GM18909 (cell line): ENCODE results near the gene MT3.

ENCODE experiments used
- ATAC-seq: cut with Tn5 transposase; IDR thresholded peaks from one replicate; pipeline ENCODE4 v1.9.1; 2021; ENCODE audit warnings: mild to moderate bottlenecking; ENCODE audit not compliant: unreplicated experiment, poor library complexity

MT3 gene

DNA sequence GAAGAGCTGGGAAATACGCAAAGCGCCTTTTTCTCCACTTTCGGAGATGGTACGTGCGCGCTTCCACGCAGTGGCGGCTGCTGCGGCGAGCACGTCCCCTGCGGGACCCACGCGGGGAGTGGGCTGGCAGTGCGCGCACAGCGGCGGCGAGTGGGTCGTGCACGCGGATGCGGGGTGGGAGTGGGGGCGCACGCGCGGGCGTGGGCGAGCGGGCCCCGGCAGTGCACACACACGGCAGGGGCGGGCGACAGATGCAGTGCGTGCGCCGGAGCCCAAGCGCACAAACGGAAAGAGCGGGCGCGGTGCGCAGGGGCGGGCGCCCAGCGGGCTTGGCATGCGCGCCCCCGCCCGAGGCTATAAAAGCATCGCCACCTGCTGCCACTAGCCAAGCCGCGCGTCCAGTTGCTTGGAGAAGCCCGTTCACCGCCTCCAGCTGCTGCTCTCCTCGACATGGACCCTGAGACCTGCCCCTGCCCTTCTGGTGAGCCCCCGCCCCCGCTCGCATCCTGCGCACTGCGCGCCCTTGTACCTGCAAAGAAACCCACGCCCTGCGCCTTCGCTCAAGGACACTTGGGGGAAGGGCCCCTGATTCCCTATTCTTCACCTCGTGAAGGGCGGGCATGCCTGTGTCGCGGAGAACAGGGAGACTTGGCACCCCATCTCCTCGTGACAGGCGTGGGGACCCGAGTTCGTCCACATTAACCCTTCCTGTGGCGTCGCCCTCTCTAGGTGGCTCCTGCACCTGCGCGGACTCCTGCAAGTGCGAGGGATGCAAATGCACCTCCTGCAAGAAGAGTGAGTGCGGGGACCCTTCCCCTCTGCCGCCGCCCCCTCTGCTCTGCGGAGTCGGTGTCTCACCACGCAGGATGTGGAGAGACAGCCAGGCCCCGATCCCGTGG lies at the start of gene MT3:
MT3 (plus strand) TSS at position 388 of the 899 bp plus-strand sequence; CDS start at position 451, 63 bp downstream.
- no peak for ATAC-seq

DNA sequence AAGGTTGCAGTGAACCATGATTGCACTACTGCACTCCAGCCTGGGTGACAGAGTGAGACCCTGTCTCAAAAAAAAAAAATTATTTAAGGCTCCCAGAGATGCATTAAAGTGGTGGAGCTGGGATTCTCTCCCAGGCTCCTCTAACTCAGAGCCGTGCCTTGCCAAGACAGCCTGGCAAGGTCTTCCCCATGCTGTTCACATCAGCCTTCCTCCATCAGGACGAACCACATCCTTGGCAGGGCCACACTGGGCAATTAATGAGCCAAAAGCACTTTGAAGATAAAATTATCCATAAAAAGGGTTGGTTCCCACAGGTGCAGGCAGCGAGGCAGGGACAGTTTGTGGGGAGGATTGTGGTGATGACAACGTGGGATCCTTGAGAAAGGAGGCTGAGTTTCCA lies 49.7 kb upstream of the MT3 start:
- ATAC-seq = no peak

DNA sequence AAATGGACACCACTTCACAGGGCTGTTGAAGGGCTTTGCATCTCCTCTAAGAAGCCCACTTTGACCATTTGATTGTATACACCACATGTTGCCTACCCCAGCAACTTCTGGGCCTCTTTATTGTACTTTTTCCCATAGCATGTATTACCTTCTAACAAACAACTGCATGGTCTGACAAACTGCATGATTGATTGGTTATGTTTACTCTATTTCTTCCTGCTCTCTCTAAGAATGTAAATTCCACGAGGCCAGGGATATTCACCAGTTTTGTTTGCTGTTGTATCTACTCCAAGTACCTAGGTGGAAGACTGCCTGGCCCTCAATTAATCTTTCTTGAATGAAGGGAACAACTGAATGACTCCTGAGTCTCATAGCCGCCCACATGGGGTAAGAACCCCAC lies 47.3 kb upstream of the MT3 start:
- no peak for ATAC-seq

DNA sequence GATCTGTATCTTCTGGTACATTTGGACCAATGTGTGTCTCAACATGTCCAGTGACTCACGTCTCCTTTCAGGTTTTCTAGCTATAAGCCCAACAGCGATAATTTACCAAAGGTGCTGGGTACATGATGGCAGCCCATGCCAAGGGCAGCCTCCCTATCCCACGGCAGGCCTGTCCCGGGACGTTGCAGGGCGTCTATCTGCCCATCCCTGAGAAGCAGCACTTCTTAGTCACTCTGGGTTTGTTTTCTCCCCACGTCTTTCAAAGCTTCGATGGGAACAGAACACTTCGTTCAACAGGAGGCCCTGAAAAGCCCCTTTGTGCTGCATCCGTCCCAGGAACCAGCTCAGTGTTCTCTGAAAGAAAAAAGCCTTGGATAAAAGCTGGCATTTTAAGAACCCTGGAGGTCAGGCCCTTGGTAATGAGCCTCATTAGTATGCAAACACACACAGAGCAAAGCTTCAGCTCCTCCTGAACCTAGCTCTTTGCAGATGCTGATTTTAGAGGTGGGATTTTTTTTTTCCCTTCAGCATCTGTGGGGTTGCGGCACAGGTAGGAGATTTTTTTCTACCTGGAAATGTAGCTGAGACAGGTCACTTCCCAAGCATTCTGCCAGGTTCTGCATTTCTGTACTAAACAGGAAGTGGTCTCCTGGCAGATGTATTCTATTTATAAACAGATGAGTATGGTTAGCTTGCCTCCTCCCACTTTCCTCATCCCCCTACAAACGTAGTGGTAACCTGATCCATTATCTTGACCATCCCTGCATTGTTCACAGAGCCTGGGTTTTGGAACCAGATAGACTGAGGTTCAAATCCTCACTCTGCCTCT lies 42.0 kb upstream of the MT3 start:
- no peak for ATAC-seq

- ATAC-seq = no peak
These were observed 41.3 kb upstream of the MT3 start for GRCh38 chr16:56547949-56548567.

- ATAC-seq = no peak
These were observed 40.2 kb upstream of the MT3 start for GRCh38 chr16:56549161-56549560.

DNA sequence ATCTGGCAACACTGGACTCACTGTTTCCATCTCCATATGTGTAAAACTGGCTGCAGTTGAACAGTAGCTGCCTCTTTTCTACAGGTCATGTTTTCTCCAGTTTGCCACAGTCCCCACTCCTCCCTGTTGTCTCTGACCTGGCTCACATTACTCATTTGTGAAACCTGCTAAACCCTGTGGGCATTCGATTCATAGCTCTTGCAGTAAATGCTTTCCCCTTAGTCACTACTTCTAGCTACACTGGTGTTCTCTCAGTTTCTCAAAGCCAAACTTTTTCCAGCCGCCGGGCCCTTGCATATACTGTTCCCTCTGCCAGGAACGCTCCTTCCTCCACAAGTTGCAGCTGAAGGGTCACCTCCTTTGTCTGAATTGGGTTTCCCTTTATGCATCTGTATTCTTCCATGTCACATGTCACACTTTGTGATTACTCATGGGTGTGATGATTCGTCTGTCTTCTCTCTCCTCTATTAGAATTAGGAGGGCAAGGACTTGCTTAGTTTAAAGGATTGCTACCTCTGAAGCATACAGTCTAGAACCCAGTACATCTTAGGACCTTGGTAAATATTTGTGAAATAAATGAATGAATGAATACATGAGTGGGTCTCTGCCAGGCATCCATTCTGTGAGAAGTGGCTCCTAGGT lies 39.5 kb upstream of the MT3 start:
- ATAC-seq = no peak

- no peak for ATAC-seq
These were observed 37.3 kb upstream of the MT3 start for GRCh38 chr16:56551796-56552738.

DNA sequence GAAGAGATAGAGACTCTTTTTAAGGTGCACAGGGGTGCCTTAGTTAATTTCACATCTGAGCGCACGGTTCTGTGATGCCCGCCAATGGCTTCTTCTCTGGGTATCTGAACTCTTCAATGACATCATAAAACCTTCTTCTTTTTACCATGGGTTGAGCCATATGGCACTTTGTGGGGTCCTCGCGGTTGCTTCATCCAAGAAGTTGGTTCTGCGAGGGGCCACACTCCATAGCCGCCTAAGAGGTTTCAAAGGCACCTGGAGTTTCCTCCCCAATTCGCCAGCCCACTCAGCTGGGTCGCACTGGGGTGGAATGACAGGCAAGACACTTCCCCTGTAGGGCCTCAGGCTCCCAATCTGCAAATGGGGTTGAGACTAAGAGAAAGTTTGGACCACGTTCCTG lies 34.9 kb upstream of the MT3 start:
- ATAC-seq = no peak

DNA sequence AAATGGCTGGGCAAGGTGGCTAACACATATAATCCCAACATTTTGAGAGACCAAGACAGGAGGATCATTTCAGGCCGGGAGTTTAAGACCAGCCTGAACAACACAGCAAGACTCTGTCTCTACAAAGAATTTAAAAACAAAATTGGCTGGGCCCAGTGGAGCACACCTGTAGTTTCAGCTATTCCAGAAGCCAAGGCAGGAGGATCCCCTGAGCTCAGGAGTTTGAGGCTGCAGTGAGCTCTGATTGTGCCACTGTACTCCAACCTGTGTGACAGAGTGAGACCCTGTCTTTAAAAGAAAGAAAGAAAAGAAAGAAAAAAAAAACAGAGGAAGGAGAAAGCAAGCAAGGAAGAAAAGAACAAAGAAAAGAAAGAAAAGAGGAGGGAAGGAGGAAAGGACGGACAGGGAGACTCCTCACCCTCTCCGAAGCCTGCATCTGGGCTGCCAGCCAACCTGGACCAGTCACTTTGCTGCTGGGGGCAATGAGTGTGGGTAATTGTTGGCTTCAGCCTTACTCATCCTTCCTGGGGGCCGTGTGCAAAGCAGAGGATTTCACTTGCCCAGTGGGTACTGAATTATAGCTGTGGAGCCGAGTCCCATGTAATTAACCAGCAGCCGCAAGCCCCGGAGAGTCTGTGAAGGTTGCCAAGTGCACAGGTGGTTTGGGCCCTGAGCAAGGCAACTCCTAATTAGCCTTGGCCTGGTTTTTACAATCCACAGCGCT lies 31.1 kb upstream of the MT3 start:
- ATAC-seq = no peak

DNA sequence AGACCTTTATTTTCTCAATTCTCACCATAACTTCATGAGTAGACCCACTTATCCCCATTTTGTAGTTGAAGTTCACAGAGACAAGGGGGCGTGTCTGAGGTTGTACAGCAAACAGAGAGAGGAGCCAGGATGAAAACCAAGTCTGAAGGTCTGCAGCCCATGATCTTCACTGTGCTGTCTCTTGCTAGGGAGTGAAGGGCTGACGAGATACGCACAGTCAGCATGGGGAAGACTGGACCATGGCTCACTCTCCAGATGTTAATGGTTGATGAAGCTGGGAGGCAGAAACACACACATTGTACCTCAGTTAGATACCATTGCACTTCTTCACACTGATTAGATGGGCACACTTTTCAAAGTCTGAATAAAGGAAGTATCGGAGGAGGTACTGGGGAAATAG lies 30.2 kb upstream of the MT3 start:
- no peak for ATAC-seq

GRCh38 chr16:56560447-56560846 lies 28.9 kb upstream of the MT3 start:
- no peak for ATAC-seq

- no peak for ATAC-seq
These were observed 28.2 kb upstream of the MT3 start for GRCh38 chr16:56561126-56561525.

GRCh38 chr16:56564793-56565477 lies 24.4 kb upstream of the MT3 start, which contains the start of gene MT4:
Gene MT4, plus strand, starts transcription at chr16:56565073. Its CDS starts 56 bp downstream, at chr16:56565129.
- ATAC-seq = no peak

DNA sequence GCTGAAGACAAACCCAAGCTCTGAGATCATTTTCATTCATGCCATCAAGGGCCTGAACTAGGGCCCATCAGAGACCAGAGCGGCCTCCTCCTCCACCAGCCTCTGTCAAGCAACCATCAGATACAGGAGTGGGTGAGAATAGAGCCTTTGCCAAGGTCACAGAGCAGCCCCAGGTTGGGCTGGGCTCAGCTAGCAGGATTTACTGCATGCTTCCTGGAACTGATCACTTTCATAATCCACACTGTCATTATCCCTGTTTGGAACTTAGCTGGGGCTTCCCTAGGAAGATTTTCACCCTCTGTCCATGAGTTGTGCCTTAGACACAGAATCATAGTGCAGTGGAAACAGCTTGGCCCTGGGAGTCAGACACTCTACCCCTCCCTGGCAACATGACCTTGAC lies 19.4 kb upstream of the MT3 start:
- ATAC-seq = no peak

DNA sequence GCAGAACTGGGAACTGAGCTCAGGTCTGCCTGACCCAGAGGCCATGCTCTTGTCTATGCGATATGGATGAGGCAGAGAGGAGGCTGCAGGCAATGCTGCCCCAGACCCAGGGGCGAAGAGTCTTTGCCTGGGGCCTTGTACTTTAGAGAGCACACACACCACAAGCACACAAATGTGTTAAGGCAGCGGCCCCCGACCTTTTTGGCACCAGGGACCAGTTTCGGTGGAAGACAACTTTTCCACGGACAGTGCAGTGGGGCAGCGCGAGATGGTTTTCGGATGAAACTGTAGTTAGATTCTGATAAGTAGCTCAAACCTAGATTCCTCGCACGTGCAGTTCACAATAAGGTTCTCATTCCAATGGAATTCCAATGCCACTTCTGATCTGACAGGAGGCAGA lies 17.8 kb upstream of the MT3 start:
- ATAC-seq = no peak

GRCh38 chr16:56574625-56575024 lies 14.7 kb upstream of the MT3 start:
- no peak for ATAC-seq
